Activated T-helper 1 cell treated with anti-CD3 and anti-CD28 coated beads, Interleukin-2, amount 50 U/mL, for 16 hours (primary cell): ENCODE results near the gene DKK3.

Experiments used
- DNase-seq, 2 donors: peaks; one replicate each; pipeline ENCODE4 v3.0.0-alpha.2; 2020; ENCODE audit warnings: low read depth in 1 of 2, low spot score in 1 of 2

Gene DKK3

GRCh38 chr11:12005476-12005875 is 3.0 kb downstream of the DKK3 start:
- no peak for DNase-seq

DNA sequence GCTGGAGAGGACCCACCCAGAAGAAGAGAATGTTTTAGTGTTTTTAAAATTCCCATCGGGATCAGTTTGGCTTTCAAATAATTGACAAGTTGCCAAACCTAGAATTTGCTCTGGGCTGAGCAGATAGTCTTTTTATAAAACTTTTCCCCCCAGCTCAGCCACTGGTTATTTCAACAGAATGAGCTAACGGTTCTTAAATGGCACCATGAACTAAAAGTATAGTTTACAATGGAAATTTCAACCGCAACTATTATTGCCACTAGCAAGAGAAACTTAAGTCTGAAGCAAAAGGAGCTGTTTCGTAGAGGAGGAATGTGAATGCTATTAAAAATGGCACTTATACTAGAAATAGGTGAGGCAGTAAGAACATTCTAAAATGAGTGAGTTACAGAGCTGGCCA is 3.4 kb downstream of the DKK3 start:
- no peak for DNase-seq

GRCh38 chr11:12003815-12004214 is 4.6 kb downstream of the DKK3 start:
- no peak for DNase-seq

GRCh38 chr11:12003336-12003735 is 5.1 kb downstream of the DKK3 start:
- DNase-seq: no peak

DNA sequence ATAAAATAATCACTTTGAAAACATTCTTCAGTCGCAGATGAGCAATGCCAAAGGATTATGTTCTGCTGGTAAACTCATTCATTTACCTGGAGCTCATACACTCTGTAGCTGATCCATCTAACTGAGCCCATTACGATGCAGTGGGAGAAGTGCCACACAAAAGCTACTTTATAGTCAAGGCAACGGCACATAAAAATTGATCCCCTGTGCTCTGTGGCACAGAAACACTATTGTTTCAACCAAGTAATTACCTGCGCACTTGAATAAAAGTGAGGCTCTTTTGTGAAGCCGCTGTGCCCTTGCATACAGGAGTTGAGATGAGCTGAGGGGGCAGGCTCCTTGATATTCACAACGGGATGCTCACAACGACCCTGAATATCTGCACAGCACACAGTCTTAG is 7.2 kb downstream of the DKK3 start:
- no peak for DNase-seq

- no peak for DNase-seq
Measured at GRCh38 chr11:11998091-11998781, 10.2 kb downstream of the DKK3 start.

GRCh38 chr11:11997049-11997322 is 11.4 kb downstream of the DKK3 start:
- no peak for DNase-seq

DNA sequence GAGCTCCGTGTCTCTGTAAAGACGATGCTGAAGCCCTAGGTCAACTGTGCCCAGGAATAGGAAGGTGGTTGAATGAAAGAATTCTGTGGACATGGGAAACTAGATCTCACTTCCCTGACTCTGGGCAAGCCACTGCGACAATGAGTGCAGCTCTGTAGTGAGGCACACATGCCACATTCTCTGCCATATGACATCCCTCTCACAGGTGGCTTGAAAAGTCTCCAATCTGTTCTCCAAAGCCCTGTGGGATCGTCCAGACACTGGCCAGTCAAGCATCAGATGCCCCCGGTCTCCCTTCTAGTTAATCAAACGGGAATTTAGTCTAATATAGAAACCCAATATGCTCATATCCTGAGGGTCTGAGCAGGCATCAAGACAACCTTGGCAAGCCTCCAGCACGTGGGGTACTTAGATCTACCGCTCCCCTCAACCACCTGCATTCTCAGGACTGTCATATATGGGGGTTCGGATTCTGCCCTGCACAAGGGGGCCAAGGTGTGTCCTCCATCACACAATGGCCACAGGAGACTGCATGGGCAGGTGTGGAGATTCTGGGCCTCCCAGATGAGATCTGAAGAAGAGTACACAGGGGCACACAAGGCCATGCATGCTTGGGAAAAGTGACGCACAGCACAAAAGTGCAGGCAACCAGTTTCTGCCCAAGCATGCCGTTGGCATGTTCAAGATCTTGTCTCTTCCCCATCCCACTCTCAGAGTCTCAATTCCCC is 11.9 kb downstream of the DKK3 start:
- no peak for DNase-seq

GRCh38 chr11:11995601-11996000 is 12.8 kb downstream of the DKK3 start:
- DNase-seq: no peak

DNA sequence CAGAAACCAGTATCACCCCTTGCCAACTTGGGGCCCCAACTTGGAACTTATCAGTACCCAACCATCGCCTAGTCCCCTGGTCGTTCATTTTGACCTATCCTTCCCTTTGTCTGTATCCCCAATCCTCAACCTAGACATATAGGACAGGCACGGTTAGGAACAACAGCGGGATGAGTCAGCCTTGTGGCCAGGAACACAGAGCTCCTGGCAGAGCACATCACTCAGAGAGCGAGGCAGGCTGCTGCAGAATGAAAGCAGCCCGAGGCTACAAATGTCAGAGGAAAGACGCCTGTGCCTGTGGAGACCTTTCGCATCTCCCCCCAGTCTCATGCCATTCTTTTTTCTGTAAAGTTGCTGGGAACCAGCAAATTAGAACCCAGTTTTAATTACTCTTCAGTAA is 14.6 kb downstream of the DKK3 start:
- no peak for DNase-seq

GRCh38 chr11:11992257-11993212 is 15.9 kb downstream of the DKK3 start:
- no peak for DNase-seq

DNA sequence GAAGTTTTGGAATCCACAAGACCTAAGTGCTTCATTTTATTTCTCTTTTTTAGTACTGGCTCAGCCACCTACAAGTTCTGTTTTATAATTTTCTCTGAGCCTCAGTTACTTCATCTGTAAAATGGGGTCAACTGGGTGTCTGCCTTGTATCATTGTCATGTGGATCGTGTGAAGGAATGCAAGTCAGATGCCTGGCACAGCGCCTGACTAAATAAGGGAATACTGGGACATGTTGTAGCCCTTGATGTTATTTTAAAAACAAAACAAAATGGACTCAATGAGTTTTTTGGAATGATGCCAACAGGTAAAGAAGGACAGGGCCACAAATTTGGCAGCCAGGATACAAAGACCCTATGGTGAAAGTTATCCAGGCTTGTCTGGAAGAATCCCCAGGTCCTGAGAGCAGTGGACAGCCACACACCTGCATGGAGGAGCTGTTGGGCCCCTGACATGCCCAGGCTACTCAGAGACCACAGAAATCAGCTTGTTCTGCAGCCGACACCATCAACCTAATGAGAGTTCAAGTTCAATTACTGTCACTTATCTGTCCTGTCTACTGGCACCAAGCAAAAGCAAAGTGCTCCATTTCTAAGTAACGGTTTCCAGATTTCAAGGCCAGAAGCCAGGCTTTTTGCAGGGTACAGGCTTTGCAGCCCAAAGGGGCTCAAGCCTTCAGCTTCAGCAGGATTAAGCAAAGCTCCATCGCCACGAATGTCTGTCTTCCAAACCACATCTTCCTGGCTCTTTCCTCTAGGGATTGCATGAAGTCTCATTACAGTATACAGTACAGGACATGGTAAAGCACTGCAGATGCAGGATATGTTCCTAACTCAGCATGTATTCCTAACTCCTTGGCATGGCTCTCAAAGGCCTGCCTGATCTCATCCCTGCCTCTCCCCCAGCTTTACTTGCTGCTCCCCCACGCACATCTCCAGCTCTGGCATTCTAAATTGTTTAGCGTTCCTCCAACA is 18.4 kb downstream of the DKK3 start:
- no peak for DNase-seq

DNA sequence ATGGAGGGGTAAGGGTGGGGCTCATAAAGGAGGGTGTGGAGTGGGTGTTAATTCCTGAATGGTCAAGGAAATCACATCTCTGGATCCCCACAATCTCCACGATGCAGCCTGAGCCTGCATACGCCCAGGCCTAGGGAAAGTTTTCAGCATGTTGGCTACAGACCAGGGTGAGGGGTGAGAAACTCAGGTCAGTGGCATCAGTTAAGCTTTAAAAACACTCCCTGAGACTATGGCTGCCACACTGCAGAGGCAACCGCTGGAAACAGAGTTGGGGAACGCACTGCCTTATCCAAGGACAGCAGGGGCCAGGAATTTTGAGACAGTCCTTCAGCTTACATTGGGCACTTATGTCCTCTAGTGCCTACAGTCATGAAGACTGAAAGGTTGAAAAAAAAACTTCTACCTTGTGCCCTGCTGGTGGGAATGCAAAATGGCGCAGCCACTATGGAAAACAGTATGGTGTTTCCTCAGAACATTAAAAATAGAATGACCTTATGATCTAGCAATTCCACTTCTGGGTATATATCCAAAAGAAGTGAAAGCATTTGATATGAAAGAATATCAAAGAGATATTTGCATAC is 19.7 kb downstream of the DKK3 start:
- DNase-seq: no peak

DNA sequence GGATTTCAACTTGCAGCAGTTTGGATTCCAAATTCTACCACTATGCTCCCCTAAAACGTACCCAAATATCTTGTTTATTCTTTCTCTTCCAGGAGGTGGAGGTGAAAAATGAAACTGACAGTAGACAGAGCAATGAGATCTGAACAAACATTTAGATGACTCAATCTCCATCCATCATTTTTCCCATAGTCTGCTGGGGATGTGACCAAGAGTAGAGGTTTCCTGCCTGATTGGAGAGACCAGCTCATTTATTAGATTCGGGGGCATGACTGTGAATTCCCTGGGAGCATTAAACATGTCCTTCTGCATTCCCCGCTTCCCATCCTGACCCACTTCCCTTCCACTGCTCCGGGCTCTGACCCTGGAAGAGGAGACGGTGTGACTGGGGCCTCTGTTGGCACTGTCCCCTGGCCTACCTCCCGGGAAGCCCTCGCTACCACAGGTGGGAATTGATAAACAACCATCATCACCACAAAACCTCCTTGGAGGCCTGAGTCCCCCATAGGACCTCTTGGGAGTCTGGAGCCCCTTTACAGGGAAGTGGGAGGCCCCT is 20.3 kb downstream of the DKK3 start:
- no peak for DNase-seq

- no peak for DNase-seq
Measured at GRCh38 chr11:11987503-11988022, 20.9 kb downstream of the DKK3 start.

DNA sequence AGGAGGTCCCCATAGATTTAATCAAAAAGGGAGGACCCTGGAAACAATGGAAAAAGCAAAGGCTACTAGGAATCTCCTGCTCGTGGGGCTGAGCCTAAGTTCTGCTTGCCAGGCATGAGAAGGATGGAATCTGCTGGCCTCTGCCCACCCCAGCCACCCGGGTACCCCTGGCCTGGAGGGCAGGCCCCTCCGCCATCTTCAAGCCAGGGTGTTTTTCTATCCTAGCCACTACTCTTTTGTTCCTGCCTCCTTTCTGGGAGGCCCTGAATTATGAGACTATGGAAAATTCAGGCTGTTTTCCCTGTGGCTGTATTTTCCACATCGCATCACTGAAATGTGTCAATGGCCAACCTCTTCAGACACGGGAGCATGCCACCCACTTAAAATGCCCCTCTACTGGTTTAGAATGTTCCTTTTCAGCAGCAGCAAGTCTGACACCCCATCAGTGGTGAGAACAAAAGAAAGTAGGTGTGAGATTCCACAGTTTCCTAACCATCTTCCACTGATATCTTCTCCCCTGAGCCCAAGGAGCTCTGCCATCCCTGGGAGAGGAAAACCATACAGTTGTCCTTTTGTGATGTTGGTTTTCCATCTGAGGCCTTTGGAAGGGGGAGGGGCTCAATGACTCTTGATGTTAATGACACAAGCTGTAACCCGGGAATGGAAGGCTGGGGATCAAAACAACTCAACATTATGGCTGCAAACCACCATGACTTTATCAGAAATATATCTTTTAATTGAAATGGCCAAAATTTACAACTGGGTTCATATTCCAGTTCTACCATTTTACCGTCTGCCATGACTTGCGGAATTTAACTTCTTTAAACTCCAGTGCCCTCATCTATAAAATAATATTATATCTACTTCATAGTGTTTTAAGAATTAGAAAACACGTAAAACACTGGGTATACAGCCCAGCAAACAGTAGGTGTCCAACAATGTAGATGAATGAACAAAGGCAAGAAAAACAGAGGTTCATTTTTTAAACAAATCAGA is 22.2 kb downstream of the DKK3 start:
- DNase-seq: no peak

- DNase-seq: no peak
Measured at GRCh38 chr11:11985016-11985715, 23.3 kb downstream of the DKK3 start.

GRCh38 chr11:11984563-11984962 is 23.9 kb downstream of the DKK3 start:
- DNase-seq: no peak
